H1 (cell line): ENCODE measurements around the gene PPP1CC. TPM values are rescaled to one million over a fixed set of nuclear protein-coding genes. Genes with fewer than 3 reads are reported as not detected.

ENCODE experiments used
- CTCF ChIA-PET: fragments of 300-600 bp; sonication (Branson Sonifier 250); formaldehyde crosslinking; loops from one replicate; lab custom pipeline; 2021; ENCODE audit not compliant: partially characterized antibody; lab: Charles Lee
- POLR2A ChIA-PET: fragments of 300-600 bp; sonication (Branson Sonifier 250); formaldehyde crosslinking; loops from one replicate; lab custom pipeline; 2021; ENCODE audit warnings: inconsistent platforms; ENCODE audit not compliant: partially characterized antibody; lab: Charles Lee
- DNase-seq, 2 experiments: peaks; one replicate each; pipeline versions ENCODE4 v3.0.0 to v3.0.0-alpha.2; 2010 to 2022; ENCODE audit warnings: low spot score in 2 of 2, low read depth in 1 of 2, mixed read lengths in 1 of 2
- FAIRE-seq: peaks from 2 replicates; lab custom pipeline; 2011; peaks lifted over from hg19 to GRCh38; lab: Jason Lieb, UNC
- H2AFZ ChIP-seq: 2 replicates; pipeline ENCODE4 v1.8.1; 2012; ENCODE audit warnings: low read length, inconsistent platforms
- H2AK5ac ChIP-seq: 2 replicates; pipeline ENCODE4 v1.6.1; 2013; ENCODE audit warnings: low read depth, low read length
- H2BK120ac ChIP-seq: replicated peaks from 2 replicates; pipeline ENCODE3; 2013; ENCODE audit warnings: low read depth, low read length, inconsistent platforms
- H2BK12ac ChIP-seq: 2 replicates; pipeline ENCODE4 v1.6.1; 2013; ENCODE audit warnings: low read depth, low read length
- H2BK15ac ChIP-seq: 2 replicates; pipeline ENCODE4 v1.6.1; 2013; ENCODE audit warnings: low read length
- H2BK20ac ChIP-seq: 2 replicates; pipeline ENCODE4 v1.6.1; 2013; ENCODE audit warnings: low read length
- H2BK5ac ChIP-seq: 2 replicates; pipeline ENCODE4 v1.6.1; 2013; ENCODE audit warnings: low read depth, low read length
- H3K14ac ChIP-seq: 2 replicates; pipeline ENCODE4 v1.6.1; 2013; ENCODE audit warnings: inconsistent platforms; ENCODE audit not compliant: insufficient read length
- H3K18ac ChIP-seq: 2 replicates; pipeline ENCODE4 v1.6.1; 2013; ENCODE audit warnings: low read length; ENCODE audit errors: extremely low read depth
- H3K23ac ChIP-seq: 2 replicates; pipeline ENCODE4 v1.6.1; 2013; ENCODE audit warnings: inconsistent platforms; ENCODE audit not compliant: insufficient read length
- H3K23me2 ChIP-seq: 2 replicates; pipeline ENCODE4 v1.6.1; 2013; ENCODE audit warnings: low read depth, low read length
- H3K27ac ChIP-seq: 2 replicates; pipeline ENCODE4 v1.6.1; 2011; ENCODE audit warnings: low read depth, low read length, inconsistent platforms
- H3K27me3 ChIP-seq, 4 experiments: replicated peaks in 1 of 4; 1 replicate in 1 of 4; 2 replicates in 3 of 4; pipeline versions ENCODE4 v1.6.1 to v1.8.1; 2011 to 2013; ENCODE audit warnings: low read length in 3 of 4, mild to moderate bottlenecking in 3 of 4, inconsistent platforms in 2 of 4, mixed read lengths in 2 of 4, moderate library complexity in 1 of 4; ENCODE audit not compliant: control insufficient read depth in 3 of 4, insufficient read depth in 3 of 4; ENCODE audit errors: extremely low read depth in 1 of 4
- H3K36me3 ChIP-seq, 4 experiments: 2 replicates each; pipeline versions ENCODE4 v1.6.1 to v1.8.1; 2011 to 2013; ENCODE audit warnings: mild to moderate bottlenecking in 4 of 4, low read length in 3 of 4, moderate library complexity in 2 of 4, control low read depth in 1 of 4, inconsistent platforms in 1 of 4; ENCODE audit not compliant: insufficient read depth in 4 of 4, control insufficient read depth in 2 of 4
- H3K4ac ChIP-seq: replicated peaks from 2 replicates; pipeline ENCODE3; 2013; ENCODE audit warnings: low read length, low read depth, mixed read lengths, inconsistent platforms; ENCODE audit not compliant: insufficient read length
- H3K4me1 ChIP-seq, 4 experiments: replicated peaks in 1 of 4; 1 replicate in 1 of 4; 2 replicates in 3 of 4; pipeline versions ENCODE4 v1.6.1 to v1.8.1; 2011 to 2013; ENCODE audit warnings: low read length in 3 of 4, inconsistent platforms in 2 of 4, mixed read lengths in 1 of 4; ENCODE audit not compliant: insufficient read depth in 4 of 4, control insufficient read depth in 3 of 4
- H3K4me2 ChIP-seq, 2 experiments: 2 replicates each; pipeline versions ENCODE4 v1.6.1 to v1.8.1; 2011 to 2013; ENCODE audit warnings: low read depth in 2 of 2, low read length in 2 of 2, control low read depth in 1 of 2, inconsistent platforms in 1 of 2, mild to moderate bottlenecking in 1 of 2; ENCODE audit not compliant: insufficient read depth in 1 of 2
- H3K4me3 ChIP-seq, 4 experiments: fragments of 200-600, 300-600 bp in 1 of 4; sonication (generic), shearing (Covaris generic), sonication (Bioruptor Twin) in 1 of 4; 2 replicates each; pipeline versions ENCODE4 v1.5.1 to v1.8.1; 2011 to 2016; ENCODE audit warnings: low read length in 4 of 4, low read depth in 3 of 4, control low read depth in 2 of 4, inconsistent platforms in 2 of 4, mild to moderate bottlenecking in 2 of 4, mixed read lengths in 1 of 4, moderate library complexity in 1 of 4; ENCODE audit not compliant: insufficient read depth in 2 of 4; ENCODE audit errors: extremely low read depth in 1 of 4
- H3K56ac ChIP-seq: replicated peaks from 2 replicates; pipeline ENCODE3; 2013; ENCODE audit warnings: low read depth, mild to moderate bottlenecking, mixed read lengths, low read length, inconsistent platforms; ENCODE audit not compliant: insufficient read length
- H3K79me1 ChIP-seq: 2 replicates; pipeline ENCODE4 v1.6.1; 2013; ENCODE audit warnings: low read depth, low read length, control low read depth
- H3K79me2 ChIP-seq, 2 experiments: 2 replicates each; pipeline versions ENCODE4 v1.6.1 to v1.8.1; 2012 to 2013; ENCODE audit warnings: low read length in 2 of 2, mild to moderate bottlenecking in 2 of 2, inconsistent platforms in 1 of 2; ENCODE audit not compliant: insufficient read depth in 2 of 2, control insufficient read depth in 1 of 2
- H3K9ac ChIP-seq, 4 experiments: replicated peaks in 1 of 4; 1 replicate in 1 of 4; 2 replicates in 3 of 4; pipeline versions ENCODE4 v1.6.1 to v1.8.1; 2011 to 2013; ENCODE audit warnings: low read depth in 3 of 4, low read length in 3 of 4, control low read depth in 2 of 4, mild to moderate bottlenecking in 2 of 4, moderate library complexity in 2 of 4, inconsistent platforms in 1 of 4; ENCODE audit errors: extremely low read depth in 1 of 4
- H3K9me3 ChIP-seq, 2 experiments: 2 replicates each; pipeline versions ENCODE4 v1.6.1 to v1.8.1; 2012 to 2013; ENCODE audit warnings: mild to moderate bottlenecking in 2 of 2, moderate library complexity in 2 of 2, control low read depth in 1 of 2, inconsistent platforms in 1 of 2, low read depth in 1 of 2, low read length in 1 of 2, mixed read lengths in 1 of 2; ENCODE audit not compliant: insufficient read depth in 2 of 2
- H4K20me1 ChIP-seq, 2 experiments: replicated peaks in 1 of 2; 2 replicates each; pipeline versions ENCODE3 to v1.8.1; 2011 to 2013; ENCODE audit warnings: inconsistent platforms in 2 of 2, low read length in 2 of 2, mild to moderate bottlenecking in 1 of 2; ENCODE audit not compliant: insufficient read depth in 2 of 2, control insufficient read depth in 1 of 2
- H4K5ac ChIP-seq: 2 replicates; pipeline ENCODE4 v1.6.1; 2013; ENCODE audit warnings: low read length, low read depth, mixed read lengths, inconsistent platforms; ENCODE audit not compliant: insufficient read length
- H4K8ac ChIP-seq: 2 replicates; pipeline ENCODE4 v1.8.0; 2013; ENCODE audit warnings: mild to moderate bottlenecking, moderate library complexity, low read length, inconsistent platforms; ENCODE audit not compliant: insufficient read depth; ENCODE audit errors: extremely low read depth
- H4K91ac ChIP-seq: replicated peaks from 2 replicates; pipeline ENCODE3; 2013; ENCODE audit warnings: low read length, mixed read lengths, inconsistent platforms; ENCODE audit not compliant: insufficient read length
- POLR2A ChIP-seq, 2 experiments: IDR thresholded peaks; 1 replicate in 1 of 2; 2 replicates in 1 of 2; pipeline ENCODE4 v1.6.1; 2011; ENCODE audit warnings: low read depth in 2 of 2, low read length in 2 of 2, mild to moderate bottlenecking in 2 of 2; ENCODE audit errors: control extremely low read depth in 1 of 2
- POLR2AphosphoS5 ChIP-seq: IDR thresholded peaks from 2 replicates; pipeline ENCODE4 v1.6.1; 2011; ENCODE audit warnings: low read depth, low read length
- WGBS, 2 experiments: shearing (Covaris generic) in 1 of 2; methylation state at CpG; one replicate each; pipeline versions ENCODE4 v1.1.6 to v1.1.7; 2013 to 2015; ENCODE audit warnings: low lambda C conversion rate in 2 of 2, mixed read lengths in 2 of 2, inconsistent platforms in 1 of 2, low coverage in 1 of 2, missing lambda C conversion rate in 1 of 2; ENCODE audit not compliant: insufficient replicate concordance in 2 of 2, insufficient coverage in 1 of 2, insufficient read length in 1 of 2; ENCODE audit errors: extremely low coverage in 1 of 2, missing lambda C conversion rate in 1 of 2; 5-methylcytosine and 5-hydroxymethylcytosine counted together
- polyA plus RNA-seq, 7 experiments: library from polyadenylated mRNA; depleted of rRNA in 3 of 7; stranded (reverse) in 5 of 7; unstranded in 2 of 7; fragments of >200 nt in 5 of 7; fragments of 200-250 nt in 2 of 7; gene quantifications; 1 replicate in 5 of 7; 2 replicates in 1 of 7; 4 replicates in 1 of 7; pipeline versions ENCODE4 v1.2.1 to v1.2.3, GENCODE V29; 2011 to 2013; ENCODE audit warnings: missing spikeins in 2 of 7, mixed read lengths in 2 of 7
- total RNA-seq: library from RNA; stranded (reverse); fragmentation: NEBNext Ultra II Directional; extraction: Animal tissue kit (Norgen Biotek cat#: 25700); gene quantifications from 2 replicates; pipeline ENCODE4 v1.2.1, GENCODE V29; 2021

The PPP1CC gene
- total and polyA plus RNA-seq, 2 of the 8 experiments (the other 6 are each of a cell fraction or from before 2014, with no cell fraction given), result 193 to 350 TPM

GRCh38 chr12:110756611-110757010, 13.9 kb upstream of the PPP1CC start:
- Histone ChIP-seq H4K20me1 (no peaks in the 10 kb centered on the region), H3K23me2 (no peaks in the 10 kb centered on the region), H3K79me1 (no peaks in the 10 kb centered on the region), H3K56ac (no peak overlapping the region), H3K9ac (no peak overlapping the region), H3K9me3 (no peaks in the 10 kb centered on the region), H3K79me2 (no peaks in the 10 kb centered on the region), H3K27me3 (no peaks in the 10 kb centered on the region), H3K27ac (no peak overlapping the region), H2BK12ac (no peak overlapping the region), H4K5ac (no peak overlapping the region), H3K14ac (no peak overlapping the region), H3K23ac (no peak overlapping the region), H2AFZ (no peak overlapping the region), H3K4ac (no peak overlapping the region), H3K4me3 (no peak overlapping the region), H3K18ac (no peak overlapping the region), H2BK20ac (no peak overlapping the region), H2BK120ac (no peak overlapping the region), H4K8ac (no peak overlapping the region; the same call in 1 of the 2 replicates), H2AK5ac (no peak overlapping the region), H3K36me3 (no peaks in the 10 kb centered on the region), H2BK15ac (no peak overlapping the region), H3K4me1 (no peaks in the 10 kb centered on the region), H3K4me2 (no peak overlapping the region), H4K91ac (no peak overlapping the region), H2BK5ac (no peak overlapping the region)
- DNase-seq, result no peak
- FAIRE-seq, result no peak
- TF ChIP-seq POLR2A (IDR thresholded peaks at IDR 0.05; ENCODE audit: control extremely low read depth in 1 of 2, low read depth in 2 of 2, low read length in 2 of 2) (no peak), POLR2AphosphoS5 (no peak)
- ChIA-PET POLR2A (interaction anchor here (0.6 to 1.8 kb wide), 4 partner anchors 8 to 14 kb away, joined by 3 to 5 read pairs (median 3); partner anchors contain the start of gene PPP1CC), CTCF (interaction anchor here (0.6 to 1.2 kb wide), 3 partner anchors 45 to 640 kb away, joined by 3 to 4 read pairs (median 3); no protein-coding TSS in a partner anchor)
- WGBS, 2 experiments, result 86% methylated on average over 1 of the region's 1 CpG; no CpG with 5 or more reads in 1 of the 2 experiments
